ENCODE results near the gene CGREF1.

DNA sequence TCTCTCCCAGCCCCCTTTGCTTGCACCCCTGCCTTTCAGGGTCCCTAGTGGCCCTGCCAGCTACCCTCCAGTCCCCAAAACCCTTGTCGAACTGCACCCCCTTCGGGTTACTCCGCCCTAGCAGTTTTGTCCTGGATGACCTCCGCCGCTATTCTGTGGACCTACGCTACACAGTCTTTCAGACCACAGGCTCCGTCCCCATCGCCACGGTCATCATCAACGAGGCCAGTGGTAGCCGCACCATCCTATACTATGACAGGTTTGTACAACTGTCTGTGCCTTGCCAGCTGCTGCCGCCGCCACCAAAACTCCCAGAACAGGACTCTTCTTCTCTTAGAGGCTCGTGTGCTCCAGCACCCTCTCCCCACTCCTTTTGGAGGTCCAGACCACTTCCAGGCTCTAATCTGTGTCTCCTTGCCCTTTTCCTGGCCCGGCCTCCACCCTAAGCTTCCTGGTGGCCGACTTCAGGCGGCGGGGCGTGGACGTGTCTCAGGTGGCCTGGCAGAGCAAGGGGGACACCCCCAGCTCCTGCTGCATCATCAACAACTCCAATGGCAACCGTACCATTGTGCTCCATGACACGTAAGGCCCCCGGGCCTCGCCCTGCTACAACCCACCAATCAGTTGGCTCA, 24.5 kb downstream of the CGREF1 start:
- no peak for TF ChIP-seq CTCF (IDR thresholded peaks at IDR 0.05; ENCODE audit: low read depth, low read length, missing input control)
- TF ChIP-seq YY1 (IDR thresholded peaks at IDR 0.05) = no peak
- no peak for TF ChIP-seq ZBTB33 (IDR thresholded peaks at IDR 0.05)
- TF ChIP-seq, protein P1, sequence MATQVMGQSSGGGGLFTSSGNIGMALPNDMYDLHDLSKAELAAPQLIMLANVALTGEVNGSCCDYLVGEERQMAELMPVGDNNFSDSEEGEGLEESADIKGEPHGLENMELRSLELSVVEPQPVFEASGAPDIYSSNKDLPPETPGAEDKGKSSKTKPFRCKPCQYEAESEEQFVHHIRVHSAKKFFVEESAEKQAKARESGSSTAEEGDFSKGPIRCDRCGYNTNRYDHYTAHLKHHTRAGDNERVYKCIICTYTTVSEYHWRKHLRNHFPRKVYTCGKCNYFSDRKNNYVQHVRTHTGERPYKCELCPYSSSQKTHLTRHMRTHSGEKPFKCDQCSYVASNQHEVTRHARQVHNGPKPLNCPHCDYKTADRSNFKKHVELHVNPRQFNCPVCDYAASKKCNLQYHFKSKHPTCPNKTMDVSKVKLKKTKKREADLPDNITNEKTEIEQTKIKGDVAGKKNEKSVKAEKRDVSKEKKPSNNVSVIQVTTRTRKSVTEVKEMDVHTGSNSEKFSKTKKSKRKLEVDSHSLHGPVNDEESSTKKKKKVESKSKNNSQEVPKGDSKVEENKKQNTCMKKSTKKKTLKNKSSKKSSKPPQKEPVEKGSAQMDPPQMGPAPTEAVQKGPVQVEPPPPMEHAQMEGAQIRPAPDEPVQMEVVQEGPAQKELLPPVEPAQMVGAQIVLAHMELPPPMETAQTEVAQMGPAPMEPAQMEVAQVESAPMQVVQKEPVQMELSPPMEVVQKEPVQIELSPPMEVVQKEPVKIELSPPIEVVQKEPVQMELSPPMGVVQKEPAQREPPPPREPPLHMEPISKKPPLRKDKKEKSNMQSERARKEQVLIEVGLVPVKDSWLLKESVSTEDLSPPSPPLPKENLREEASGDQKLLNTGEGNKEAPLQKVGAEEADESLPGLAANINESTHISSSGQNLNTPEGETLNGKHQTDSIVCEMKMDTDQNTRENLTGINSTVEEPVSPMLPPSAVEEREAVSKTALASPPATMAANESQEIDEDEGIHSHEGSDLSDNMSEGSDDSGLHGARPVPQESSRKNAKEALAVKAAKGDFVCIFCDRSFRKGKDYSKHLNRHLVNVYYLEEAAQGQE (IDR thresholded peaks at IDR 0.05) = no peak
- TF ChIP-seq, protein P2, sequence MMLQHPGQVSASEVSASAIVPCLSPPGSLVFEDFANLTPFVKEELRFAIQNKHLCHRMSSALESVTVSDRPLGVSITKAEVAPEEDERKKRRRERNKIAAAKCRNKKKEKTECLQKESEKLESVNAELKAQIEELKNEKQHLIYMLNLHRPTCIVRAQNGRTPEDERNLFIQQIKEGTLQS (IDR thresholded peaks at IDR 0.05) = no peak
- TF ChIP-seq, protein P3, sequence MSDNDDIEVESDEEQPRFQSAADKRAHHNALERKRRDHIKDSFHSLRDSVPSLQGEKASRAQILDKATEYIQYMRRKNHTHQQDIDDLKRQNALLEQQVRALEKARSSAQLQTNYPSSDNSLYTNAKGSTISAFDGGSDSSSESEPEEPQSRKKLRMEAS (IDR thresholded peaks at IDR 0.05) = no peak
- no peak for TF ChIP-seq FOXA2 (IDR thresholded peaks at IDR 0.05)
